Panc1 (cell line): ENCODE data around the gene STARD10. TPM values are rescaled to one million over a fixed set of nuclear protein-coding genes. Genes with fewer than 3 reads are reported as not detected.

Experiments
- ATAC-seq: fragments of 200-7000 bp; cut with Tn5 transposase; 2 replicates; pipeline ENCODE4 v1.9.1; 2020; ENCODE audit warnings: mild to moderate bottlenecking, moderate library complexity
- BruUV-seq: library from RNA; stranded (reverse); fragments of 400-500 nt; replicated peaks from 2 replicates; lab custom pipeline; 2021; lab: Mats Ljungman, UMichigan
- CTCF ChIA-PET: fragments of 300-600 bp; sonication (Branson Sonifier 250); formaldehyde crosslinking; loops from one replicate; lab custom pipeline; 2022; ENCODE audit warnings: antibody characterized with exemption; lab: Charles Lee
- POLR2A ChIA-PET: fragments of 300-600 bp; sonication (Branson Sonifier 250); formaldehyde crosslinking; loops from one replicate; lab custom pipeline; 2022; ENCODE audit warnings: antibody characterized with exemption; lab: Charles Lee
- DNase-seq: peaks from one replicate; pipeline ENCODE4 v3.0.0-alpha.2; 2010; ENCODE audit warnings: low read depth, low spot score
- H3K27ac ChIP-seq: 2 replicates; pipeline ENCODE4 v1.5.1; 2011; ENCODE audit warnings: mild to moderate bottlenecking, low read length, inconsistent platforms
- H3K27me3 ChIP-seq: fragments of 200-500 bp; sonication (Bioruptor generic); 2 replicates; pipeline ENCODE4 v1.6.0; 2014; ENCODE audit warnings: low read length, inconsistent platforms; ENCODE audit not compliant: control insufficient read depth, insufficient read depth
- H3K36me3 ChIP-seq: fragments of 200-500 bp; sonication (Bioruptor generic); 2 replicates; pipeline ENCODE4 v1.5.1; 2014; ENCODE audit warnings: inconsistent platforms, mild to moderate bottlenecking, low read length, moderate library complexity; ENCODE audit not compliant: control insufficient read depth, insufficient read depth
- H3K4me1 ChIP-seq: 2 replicates; pipeline ENCODE4 v1.5.1; 2011; ENCODE audit warnings: inconsistent platforms, mild to moderate bottlenecking, low read length, moderate library complexity; ENCODE audit not compliant: control insufficient read depth, insufficient read depth
- H3K4me3 ChIP-seq, 2 experiments: 2 replicates each; pipeline ENCODE4 v1.5.1; 2011 to 2012; ENCODE audit warnings: low read depth in 2 of 2, low read length in 2 of 2, mild to moderate bottlenecking in 2 of 2, inconsistent platforms in 1 of 2, moderate library complexity in 1 of 2
- H3K9me3 ChIP-seq: fragments of 200-500 bp; sonication (Bioruptor generic); 2 replicates; pipeline ENCODE4 v1.5.1; 2014; ENCODE audit warnings: low read depth, mild to moderate bottlenecking, inconsistent platforms, low read length, moderate library complexity; ENCODE audit not compliant: control insufficient read depth, insufficient read depth
- CTCF ChIP-seq: fragments of 450-650 bp; IDR thresholded peaks from 2 replicates; pipeline ENCODE4 v1.5.1; 2017; ENCODE audit warnings: mild to moderate bottlenecking
- POLR2AphosphoS5 ChIP-seq: IDR thresholded peaks from 2 replicates; pipeline ENCODE4 v1.6.1; 2012; ENCODE audit warnings: mild to moderate bottlenecking, low read depth, low read length, moderate library complexity
- REST ChIP-seq, 2 experiments: IDR thresholded peaks; 2 replicates each; pipeline ENCODE4 v1.6.1; 2011 to 2012; ENCODE audit warnings: low read depth in 2 of 2, control low read depth in 1 of 2, low read length in 1 of 2, mild to moderate bottlenecking in 1 of 2, moderate library complexity in 1 of 2; ENCODE audit not compliant: insufficient read depth in 1 of 2
- SIN3A ChIP-seq: IDR thresholded peaks from 2 replicates; pipeline ENCODE4 v1.6.1; 2012; ENCODE audit warnings: low read depth, mild to moderate bottlenecking, low read length, moderate library complexity, borderline replicate concordance; ENCODE audit not compliant: insufficient read depth
- TCF7L2 ChIP-seq: IDR thresholded peaks from 2 replicates; pipeline ENCODE4 v1.6.1; 2011; ENCODE audit warnings: mild to moderate bottlenecking, low read depth, low read length, inconsistent platforms
- in situ Hi-C: cut with HindIII; loops from 2 replicates; pipeline ENCODE4 v1.10.0; 2016; ENCODE audit warnings: low sequenced_read_pairs, low pct_unique_long_range_greater_than_20kb
- intact Hi-C: fragments of 100-400 bp; cut with micrococcal nuclease; formaldehyde crosslinking; loops from one replicate; pipeline ENCODE4 v1.10.0; 2022; ENCODE audit not compliant: unreplicated experiment
- total RNA-seq: library from RNA; stranded (reverse); gene quantifications from one replicate; pipeline ENCODE4 v1.2.1, GENCODE V29; 2021; ENCODE audit not compliant: unreplicated experiment

Gene STARD10
- total RNA-seq, 1 experiment from 2014 or later = 32.1 TPM

GRCh38 chr11:72805216-72805615, 11.4 kb upstream of the STARD10 start:
- no peak for TF ChIP-seq REST (IDR thresholded peaks at IDR 0.05; ENCODE audit: insufficient read depth in 1 of 2, low read depth in 2 of 2, low read length in 1 of 2)
- TF ChIP-seq SIN3A = no peak
- no peak for TF ChIP-seq POLR2AphosphoS5
- TF ChIP-seq TCF7L2 = no peak
- no peak for TF ChIP-seq CTCF
- POLR2A ChIA-PET = no interaction called here
- Histone ChIP-seq H3K4me3 (no peak overlapping the region), H3K4me1 (no peaks in the 10 kb centered on the region), H3K9me3 (no peaks in the 10 kb centered on the region), H3K36me3 (no peaks in the 10 kb centered on the region), H3K27me3 (no peaks in the 10 kb centered on the region), H3K27ac (no peak overlapping the region)
- in situ Hi-C loops (no loop called here), intact Hi-C loops (no loop called here)
- no TSS peak for BruUV-seq
- no peak for DNase-seq
- CTCF ChIA-PET = no interaction called here
- no peak for ATAC-seq

GRCh38 chr11:72802822-72803221, 9.0 kb upstream of the STARD10 start:
- in situ Hi-C loops = no loop called here
- TF ChIP-seq SIN3A = no peak
- TF ChIP-seq CTCF = no peak
- TF ChIP-seq REST (IDR thresholded peaks at IDR 0.05; ENCODE audit: insufficient read depth in 1 of 2, low read depth in 2 of 2, low read length in 1 of 2) = no peak
- no peak for TF ChIP-seq TCF7L2
- TF ChIP-seq POLR2AphosphoS5 = no peak
- Histone ChIP-seq H3K27ac (no peak overlapping the region), H3K9me3 (no peaks in the 10 kb centered on the region), H3K4me1 (no peaks in the 10 kb centered on the region), H3K4me3 (no peak overlapping the region), H3K36me3 (no peaks in the 10 kb centered on the region), H3K27me3 (no peaks in the 10 kb centered on the region)
- DNase-seq (no peak), ATAC-seq (no peak)
- intact Hi-C loops = no loop called here
- no TSS peak for BruUV-seq
- ChIA-PET CTCF (no interaction called here), POLR2A (interaction anchor here (0.7 kb wide), 1 partner anchor 9 kb away, joined by 4 read pairs; the partner anchor contains the start of gene STARD10)
